Vagina (tissue), 2 donors: ENCODE data around the gene FGD4. TPM values are rescaled to one million over a fixed set of nuclear protein-coding genes. Genes with fewer than 3 reads are reported as not detected.

Experiments used
- DNase-seq, 2 donors: peaks; one replicate each; pipeline ENCODE4 v3.0.0-alpha.2; 2017; ENCODE audit errors: extremely low spot score in 2 of 2
- H3K27ac ChIP-seq: fragments of 200-600 bp; sonication (generic); one replicate; pipeline ENCODE4 v1.5.1; 2019
- H3K27me3 ChIP-seq: fragments of 200-600 bp; sonication (generic); one replicate; pipeline ENCODE4 v1.5.1; 2019
- H3K36me3 ChIP-seq, 2 donors: fragments of 200-600 bp; sonication (generic); one replicate each; pipeline ENCODE4 v1.5.1; 2017 to 2019
- H3K4me1 ChIP-seq: fragments of 200-600 bp; sonication (generic); one replicate; pipeline ENCODE4 v1.5.1; 2019
- H3K4me3 ChIP-seq, 2 donors: fragments of 200-600 bp; sonication (generic); 1 replicate in 1 of 2; 2 replicates in 1 of 2; pipeline ENCODE4 v1.5.1; 2016 to 2019
- H3K9me3 ChIP-seq: fragments of 200-600 bp; sonication (generic); one replicate; pipeline ENCODE4 v1.5.1; 2019
- CTCF ChIP-seq, 3 experiments: fragments of 450-650 bp in 2 of 3; fragments of 200-600 bp in 1 of 3; sonication (generic) in 1 of 3; IDR thresholded peaks; one replicate each; pipeline ENCODE4 v1.5.1; 2017 to 2019; ENCODE audit warnings: antibody characterized with exemption in 3 of 3, mild to moderate bottlenecking in 2 of 3, moderate library complexity in 2 of 3
- POLR2A ChIP-seq, 2 donors: fragments of 450-650 bp; IDR thresholded peaks; one replicate each; pipeline ENCODE4 v1.6.1; 2017; ENCODE audit warnings: antibody characterized with exemption in 2 of 2, mild to moderate bottlenecking in 2 of 2, moderate library complexity in 2 of 2
- POLR2AphosphoS5 ChIP-seq, 2 donors: sonication (generic); formaldehyde crosslinking; IDR thresholded peaks; one replicate each; pipeline ENCODE4 v1.9.0; 2017; ENCODE audit warnings: antibody characterized with exemption in 2 of 2, mild to moderate bottlenecking in 2 of 2, low read depth in 1 of 2; ENCODE audit not compliant: insufficient read depth in 1 of 2
- intact Hi-C: fragments of 100-400 bp; cut with DNase I; formaldehyde crosslinking; loops from one replicate; pipeline ENCODE4 v1.15.1; 2023
- small RNA-seq: library from RNA; depleted of rRNA; stranded (forward); fragments of <200 nt; gene quantifications from one replicate; pipeline ENCODE3, GENCODE V24; 2016
- total RNA-seq: library from RNA; depleted of rRNA; stranded (reverse); fragments of >200 nt; gene quantifications from one replicate; pipeline ENCODE4 v1.2.3, GENCODE V29; 2016

Gene FGD4
- total RNA-seq, 1 donor from 2014 or later: 38.3 TPM

GRCh38 chr12:32688786-32689185, 289.4 kb downstream of the FGD4 start:
- H3K9me3 ChIP-seq: no peaks in the 10 kb centered on the region
- no peaks in the 10 kb centered on the region for H3K36me3 ChIP-seq
- intact Hi-C loops: no loop called here
- DNase-seq: no peak
- no peaks in the 10 kb centered on the region for H3K27me3 ChIP-seq
- no peaks in the 10 kb centered on the region for H3K4me1 ChIP-seq
- TF ChIP-seq CTCF (IDR thresholded peaks at IDR 0.05) (no peak), POLR2AphosphoS5 (IDR thresholded peaks at IDR 0.05; ENCODE audit: insufficient read depth in 1 of 2, low read depth in 1 of 2) (no peak), POLR2A (IDR thresholded peaks at IDR 0.05) (no peak)
- H3K27ac ChIP-seq: no peak overlapping the region
- H3K4me3 ChIP-seq: no peak overlapping the region

- no peak overlapping the region for H3K27ac ChIP-seq
- H3K9me3 ChIP-seq: no peaks in the 10 kb centered on the region
- H3K36me3 ChIP-seq: peaks cover 0 to 5% of the 10 kb centered on the region in 2 donors
- no peaks in the 10 kb centered on the region for H3K27me3 ChIP-seq
- H3K4me3 ChIP-seq: no peak overlapping the region
- TF ChIP-seq POLR2A (IDR thresholded peaks at IDR 0.05) (no peak), POLR2AphosphoS5 (IDR thresholded peaks at IDR 0.05; ENCODE audit: insufficient read depth in 1 of 2, low read depth in 1 of 2) (no peak), CTCF (IDR thresholded peaks at IDR 0.05) (no peak)
- intact Hi-C loops: no loop called here
- no peak for DNase-seq
- H3K4me1 ChIP-seq: no peaks in the 10 kb centered on the region
Measured at GRCh38 chr12:32690927-32691326, 291.6 kb downstream of the FGD4 start.

DNA sequence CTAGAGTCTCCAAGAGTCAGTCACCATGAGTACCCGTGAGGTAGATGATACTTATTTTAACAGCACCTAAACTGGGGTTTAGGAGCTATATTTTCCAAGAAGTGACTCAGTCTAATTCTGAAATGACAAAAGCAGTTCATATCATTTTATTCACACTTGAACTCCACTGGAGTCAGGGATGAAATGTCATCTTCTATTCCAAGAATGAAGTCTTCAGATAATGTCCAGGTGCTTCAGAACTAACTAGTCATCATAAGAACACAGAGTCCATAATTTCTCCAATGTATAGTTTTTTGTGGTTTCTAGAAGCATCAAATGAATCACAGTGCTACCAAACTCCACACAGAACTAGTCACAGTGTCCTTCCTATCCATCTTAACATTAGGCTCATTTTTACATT, 293.0 kb downstream of the FGD4 start:
- Histone ChIP-seq H3K27ac (no peak overlapping the region), H3K4me3 (no peak overlapping the region), H3K9me3 (no peaks in the 10 kb centered on the region), H3K4me1 (no peaks in the 10 kb centered on the region), H3K27me3 (no peaks in the 10 kb centered on the region), H3K36me3 (peaks cover 0 to 5% of the 10 kb centered on the region in 2 donors)
- TF ChIP-seq POLR2A (IDR thresholded peaks at IDR 0.05) (no peak), POLR2AphosphoS5 (IDR thresholded peaks at IDR 0.05; ENCODE audit: insufficient read depth in 1 of 2, low read depth in 1 of 2) (no peak), CTCF (IDR thresholded peaks at IDR 0.05) (no peak)
- no peak for DNase-seq
- intact Hi-C loops: no loop called here

- no peak overlapping the region for H3K4me3 ChIP-seq
- H3K27me3 ChIP-seq: no peaks in the 10 kb centered on the region
- no peak for DNase-seq
- no peak overlapping the region for H3K27ac ChIP-seq
- no peaks in the 10 kb centered on the region for H3K4me1 ChIP-seq
- TF ChIP-seq POLR2AphosphoS5 (IDR thresholded peaks at IDR 0.05; ENCODE audit: insufficient read depth in 1 of 2, low read depth in 1 of 2) (no peak), CTCF (IDR thresholded peaks at IDR 0.05) (no peak), POLR2A (IDR thresholded peaks at IDR 0.05) (no peak)
- peaks cover 0 to 5% of the 10 kb centered on the region in 2 donors for H3K36me3 ChIP-seq
- intact Hi-C loops: no loop called here
- no peaks in the 10 kb centered on the region for H3K9me3 ChIP-seq
Measured at GRCh38 chr12:32693036-32693435, 293.7 kb downstream of the FGD4 start.

Small RNA genes lying within 50 kb of the gene (small RNA-seq; reads per million reads assigned to genes)
- gene RF00019 (not detected), gene RNU6-494P (not detected)
